Psoas muscle (tissue), 8 donors: ENCODE measurements around the gene PTX4. TPM values are rescaled to one million over a fixed set of nuclear protein-coding genes. Genes with fewer than 3 reads are reported as not detected.

Source experiments
- ATAC-seq, 4 donors: fragments of 200-7000 bp; cut with Tn5 transposase; one replicate each; pipeline ENCODE4 v1.9.1; 2020; ENCODE audit warnings: moderate library complexity in 3 of 4, mild to moderate bottlenecking in 2 of 4
- DNase-seq, 2 donors: peaks; one replicate each; pipeline ENCODE4 v3.0.0-alpha.2; 2020
- H3K27ac ChIP-seq: fragments of 200-600 bp; one replicate; pipeline ENCODE4 v1.8.0; 2022
- H3K27me3 ChIP-seq, 3 donors: fragments of 200-600 bp in 1 of 3; one replicate each; pipeline versions ENCODE4 v1.6.1 to v1.8.0; 2013 to 2022; ENCODE audit warnings: low read length in 2 of 3, mild to moderate bottlenecking in 2 of 3, moderate library complexity in 1 of 3; ENCODE audit not compliant: insufficient read depth in 3 of 3
- H3K36me3 ChIP-seq, 2 donors: fragments of 200-600 bp in 1 of 2; one replicate each; pipeline versions ENCODE4 v1.6.1 to v1.8.0; 2013 to 2022; ENCODE audit warnings: low read depth in 1 of 2, mild to moderate bottlenecking in 1 of 2, moderate library complexity in 1 of 2; ENCODE audit not compliant: insufficient read depth in 1 of 2
- H3K4me1 ChIP-seq: fragments of 200-600 bp; one replicate; pipeline ENCODE4 v1.8.0; 2022
- H3K4me3 ChIP-seq: fragments of 200-600 bp; one replicate; pipeline ENCODE4 v1.8.0; 2022; ENCODE audit warnings: mild to moderate bottlenecking
- H3K9me3 ChIP-seq: fragments of 200-600 bp; one replicate; pipeline ENCODE4 v1.8.0; 2022
- WGBS, 3 donors: extraction: QIAGEN DNeasy Blood & Tissue Kit; methylation state at CpG; one replicate each; pipeline versions ENCODE4 v1.1.6 to v1.1.7; 2013; 5-methylcytosine and 5-hydroxymethylcytosine counted together
- intact Hi-C, 2 donors: fragments of 100-400 bp; cut with DNase I; formaldehyde crosslinking; loops; one replicate each; pipeline versions ENCODE4 v1.11.0 to v1.14.2; 2022
- polyA plus RNA-seq, 3 donors: library from polyadenylated mRNA; stranded (reverse); fragments of 200-250 nt; gene quantifications; one replicate each; pipeline ENCODE4 v1.2.3, GENCODE V29; 2013
- total RNA-seq, 4 donors: library from RNA; stranded (reverse); fragmentation: NEBNext Ultra II Directional in 2 of 4; extraction: Animal tissue kit (Norgen Biotek cat#: 25700) in 2 of 4; gene quantifications; one replicate each; pipeline versions ENCODE4 v1.2.1 to v1.2.4, GENCODE V29; 2021 to 2023
- TF ChIP-seq, protein P1 (sequence below): fragments of 200-600 bp; IDR thresholded peaks from one replicate; pipeline ENCODE4 v1.8.0; 2022; ENCODE audit warnings: antibody characterized with exemption
- donor health status: healthy with polysubstance abuse.
- donor health status: DM: no; HTN: no; CAD: no; lungs with moderate emphysema.
- donor health status: Bipolar disorder and iron deficiency.
- donor health status: healthy.
- donor health status: DM: yes; HTN: yes; CAD: no.
- donor health status: DM: no; HTN: no; CAD: no.
- donor health status: DM: no; HTN: no; CAD: no.
- donor health status: DM: yes; HTN: yes; CAD: no.

PTX4 gene
- total and polyA plus RNA-seq, 7 donors = 0.04 to 0.26 (median 0.23) TPM; not detected in 4

DNA sequence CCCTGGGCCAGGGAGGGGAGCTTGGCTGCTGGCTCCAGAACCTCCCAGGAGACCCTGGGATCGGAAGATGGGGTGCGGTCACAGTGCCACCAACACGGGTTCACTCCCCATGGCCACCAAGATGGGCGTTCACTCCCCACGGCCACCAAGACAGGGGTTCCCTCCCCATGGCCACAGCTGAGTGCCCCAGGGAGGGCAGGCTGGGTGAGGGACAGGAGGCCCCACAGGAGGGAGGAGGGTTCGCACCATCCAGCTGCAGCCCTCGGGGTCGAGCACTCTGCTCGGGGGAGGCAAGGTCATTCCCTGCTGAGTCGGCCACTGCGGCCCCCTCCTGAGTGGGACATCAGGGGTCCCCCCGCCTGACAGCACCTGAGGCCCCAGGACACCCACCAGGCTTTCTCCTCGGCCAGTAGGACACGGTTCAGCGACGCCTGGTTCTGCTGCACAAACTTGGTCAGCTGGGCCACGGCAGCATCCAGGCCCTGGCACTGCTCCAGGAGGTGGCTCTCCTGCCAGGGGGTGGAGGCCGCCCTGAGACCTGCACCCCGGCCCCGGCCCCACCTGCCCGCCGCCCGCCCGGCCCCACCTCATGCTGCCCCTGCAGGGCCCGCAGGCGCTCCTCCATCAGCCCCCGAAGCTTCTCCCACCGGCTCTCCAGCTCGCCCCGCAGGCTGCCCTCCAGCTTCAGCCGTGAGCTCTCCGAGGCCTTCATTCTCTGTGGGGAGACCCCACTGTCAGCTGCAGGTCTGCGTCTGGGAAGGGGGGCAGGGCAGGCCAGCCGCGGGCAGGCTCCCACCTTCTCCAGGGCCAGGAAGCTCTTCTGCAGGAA lies 50.3 kb downstream of the PTX4 start:
- Histone ChIP-seq H3K36me3 (peaks cover 0 to 7% of the 10 kb centered on the region in 2 donors), H3K4me1 (no peaks in the 10 kb centered on the region), H3K9me3 (no peaks in the 10 kb centered on the region), H3K27ac (no peak overlapping the region), H3K27me3 (no peaks in the 10 kb centered on the region), H3K4me3 (no peak overlapping the region)
- no peak for DNase-seq
- intact Hi-C loops = no loop called here
- 72 to 80% (median 78%) methylated on average over 23 to 35 of the region's 35 CpGs for WGBS, 3 donors
- TF ChIP-seq, protein P1, sequence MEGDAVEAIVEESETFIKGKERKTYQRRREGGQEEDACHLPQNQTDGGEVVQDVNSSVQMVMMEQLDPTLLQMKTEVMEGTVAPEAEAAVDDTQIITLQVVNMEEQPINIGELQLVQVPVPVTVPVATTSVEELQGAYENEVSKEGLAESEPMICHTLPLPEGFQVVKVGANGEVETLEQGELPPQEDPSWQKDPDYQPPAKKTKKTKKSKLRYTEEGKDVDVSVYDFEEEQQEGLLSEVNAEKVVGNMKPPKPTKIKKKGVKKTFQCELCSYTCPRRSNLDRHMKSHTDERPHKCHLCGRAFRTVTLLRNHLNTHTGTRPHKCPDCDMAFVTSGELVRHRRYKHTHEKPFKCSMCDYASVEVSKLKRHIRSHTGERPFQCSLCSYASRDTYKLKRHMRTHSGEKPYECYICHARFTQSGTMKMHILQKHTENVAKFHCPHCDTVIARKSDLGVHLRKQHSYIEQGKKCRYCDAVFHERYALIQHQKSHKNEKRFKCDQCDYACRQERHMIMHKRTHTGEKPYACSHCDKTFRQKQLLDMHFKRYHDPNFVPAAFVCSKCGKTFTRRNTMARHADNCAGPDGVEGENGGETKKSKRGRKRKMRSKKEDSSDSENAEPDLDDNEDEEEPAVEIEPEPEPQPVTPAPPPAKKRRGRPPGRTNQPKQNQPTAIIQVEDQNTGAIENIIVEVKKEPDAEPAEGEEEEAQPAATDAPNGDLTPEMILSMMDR = no peak
- no peak for ATAC-seq

DNA sequence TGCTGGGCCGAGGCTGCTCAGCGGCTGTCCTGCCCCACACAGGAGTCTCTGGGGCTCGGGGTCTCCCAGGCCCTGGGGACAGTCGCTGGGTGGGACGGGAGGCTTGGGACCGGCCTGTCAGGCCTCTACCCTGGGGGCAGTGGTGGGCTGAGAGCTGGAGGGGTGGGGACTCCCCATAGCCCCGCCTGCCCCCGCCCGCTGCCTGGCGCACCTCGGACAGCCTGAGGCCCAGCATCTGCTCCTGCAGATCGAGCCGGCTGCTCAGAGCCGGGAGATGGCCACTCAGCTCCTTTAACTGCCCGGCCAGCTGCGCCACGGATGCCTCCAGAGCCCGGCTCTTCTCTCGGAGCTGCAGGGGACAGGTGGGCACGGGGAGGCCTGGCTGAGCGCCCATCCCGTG lies 51.1 kb downstream of the PTX4 start:
- H3K4me1 ChIP-seq = no peaks in the 10 kb centered on the region
- intact Hi-C loops = no loop called here
- WGBS, 3 donors = 66 to 74% (median 72%) methylated on average over 16 to 22 of the region's 22 CpGs
- H3K4me3 ChIP-seq = no peak overlapping the region
- TF ChIP-seq, protein P1 = no peak
- ATAC-seq = no peak
- peaks cover 0 to 7% of the 10 kb centered on the region in 2 donors for H3K36me3 ChIP-seq
- no peak for DNase-seq
- no peak overlapping the region for H3K27ac ChIP-seq
- H3K27me3 ChIP-seq = no peaks in the 10 kb centered on the region
- no peaks in the 10 kb centered on the region for H3K9me3 ChIP-seq

DNA sequence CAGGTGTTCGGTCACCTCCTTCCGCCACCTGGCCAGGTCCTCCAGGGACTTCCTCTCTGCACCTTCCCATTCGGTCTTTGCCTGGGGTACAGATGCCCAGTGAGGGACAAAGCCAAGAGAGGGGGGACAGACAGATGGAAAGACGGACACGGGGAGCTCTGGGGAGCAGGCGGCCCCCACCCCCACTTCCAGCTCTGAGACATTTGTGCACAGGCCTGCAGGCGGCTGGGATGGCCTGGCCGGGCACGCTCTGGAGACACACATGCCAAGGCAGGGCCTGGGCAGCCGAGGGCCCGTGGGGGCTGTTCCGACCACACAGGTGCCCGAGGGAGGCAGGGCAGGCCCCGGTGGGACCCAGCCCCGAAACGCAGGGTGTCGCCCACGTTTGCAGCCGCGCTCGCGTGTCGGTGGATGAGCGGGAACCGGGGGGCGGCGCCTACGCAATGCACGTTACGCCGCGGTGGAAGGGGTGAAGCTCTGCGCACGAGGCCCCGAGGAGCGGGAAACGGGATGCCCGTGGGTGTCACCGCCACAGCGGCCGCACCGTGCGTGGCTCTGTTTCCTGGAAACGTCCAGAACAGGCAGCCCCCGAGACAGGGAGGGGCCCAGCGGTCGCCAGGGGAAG lies 51.9 kb downstream of the PTX4 start:
- no peak for ATAC-seq
- 86 to 93% (median 92%) methylated on average over 47 of the region's 47 CpGs for WGBS, 3 donors

DNA sequence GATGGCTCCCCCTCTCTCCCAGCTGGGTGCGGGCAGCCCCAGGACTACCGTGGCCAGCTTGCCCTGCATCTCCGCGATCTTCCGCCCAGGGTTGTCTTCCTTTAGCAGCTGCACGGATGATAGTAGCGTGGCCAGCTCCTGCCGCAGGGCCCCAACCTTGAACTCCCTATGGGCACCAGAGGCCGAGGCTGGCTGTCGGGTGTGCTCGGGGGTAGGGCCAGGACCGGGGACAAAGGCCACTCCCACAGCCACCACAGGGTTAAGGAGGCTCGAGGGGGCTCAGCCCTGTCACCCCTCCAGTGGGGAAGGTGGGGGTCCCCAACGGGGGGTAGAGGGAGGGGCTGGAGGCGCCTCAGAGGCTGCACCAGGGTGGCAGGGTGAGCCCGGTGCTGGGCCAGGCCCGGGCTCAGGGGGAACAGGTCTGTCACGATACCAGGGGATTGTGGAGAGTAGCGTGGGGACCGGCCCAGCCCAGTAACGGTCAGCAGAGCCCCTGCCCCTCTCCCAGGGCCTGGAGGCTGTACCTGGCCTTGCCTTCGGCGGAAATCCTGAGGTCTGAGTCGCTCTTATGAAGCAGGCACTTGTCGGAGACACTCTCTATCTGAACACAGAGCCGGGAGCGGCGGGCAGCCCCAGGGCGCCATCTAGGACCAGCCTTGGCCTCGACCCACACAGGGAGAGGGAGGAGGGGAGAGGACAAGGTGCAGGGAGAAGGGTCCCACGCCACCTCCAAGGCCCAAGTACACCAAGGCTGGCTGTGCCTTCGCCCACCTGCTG lies 52.6 kb downstream of the PTX4 start:
- peaks cover 0 to 7% of the 10 kb centered on the region in 2 donors for H3K36me3 ChIP-seq
- no peaks in the 10 kb centered on the region for H3K9me3 ChIP-seq
- DNase-seq (no peak), ATAC-seq (no peak)
- 81 to 89% (median 83%) methylated on average over 27 to 32 of the region's 32 CpGs for WGBS, 3 donors
- no peaks in the 10 kb centered on the region for H3K27me3 ChIP-seq
- TF ChIP-seq, protein P1 = no peak
- H3K4me3 ChIP-seq = no peak overlapping the region
- H3K4me1 ChIP-seq = no peaks in the 10 kb centered on the region
- intact Hi-C loops = loop anchor here in 1 of 2 donors (2.0 kb wide), 1 partner anchor 131 kb away; no protein-coding TSS in a partner anchor
- H3K27ac ChIP-seq = no peak overlapping the region

More for the DNA sequence above, 51.9 kb downstream of the PTX4 start:
- no peak for DNase-seq
- Histone ChIP-seq H3K9me3 (no peaks in the 10 kb centered on the region), H3K4me1 (no peaks in the 10 kb centered on the region), H3K4me3 (no peak overlapping the region), H3K27me3 (no peaks in the 10 kb centered on the region), H3K36me3 (peaks cover 0 to 7% of the 10 kb centered on the region in 2 donors), H3K27ac (no peak overlapping the region)
- TF ChIP-seq, protein P1 = no peak
- intact Hi-C loops = no loop called here

Other genes starting within 250 kb of the PTX4 start
- 1 to 10 TPM; 1.3 to 8.9 (median 6.0) TPM for gene TPSAB1, start 248.2 kb downstream of the PTX4 start, total RNA-seq
- gene TPSAB1, start 248.2 kb downstream of the PTX4 start, polyA plus RNA-seq = 1 to 10 TPM; 1.6 to 5.0 (median 2.6) TPM
- under 1 TPM in 1 of 4 donors, not detected in 3; 0.90 TPM for gene TPSD1, start 232.9 kb downstream of the PTX4 start, total RNA-seq
- gene TPSD1, start 232.9 kb downstream of the PTX4 start, polyA plus RNA-seq = under 1 TPM; 0.09 to 0.27 (median 0.10) TPM
- gene UBE2I, start 179.3 kb downstream of the PTX4 start, total RNA-seq = 10 to 100 TPM; 46.2 to 71.7 (median 56.0) TPM
- gene UBE2I, start 179.3 kb downstream of the PTX4 start, polyA plus RNA-seq = 100 to 1,000 TPM in 1 of 3 donors, 10 to 100 TPM in 2; 49.8 to 101 (median 55.6) TPM
- gene BAIAP3, start 155.3 kb downstream of the PTX4 start, total RNA-seq = 1 to 10 TPM in 3 of 4 donors, under 1 TPM in 1; 0.38 to 3.5 (median 1.9) TPM
- 1 to 10 TPM in 1 of 3 donors, under 1 TPM in 2; 0.62 to 1.1 (median 0.79) TPM for gene BAIAP3, start 155.3 kb downstream of the PTX4 start, polyA plus RNA-seq
- 10 to 100 TPM; 40.0 to 55.3 (median 43.2) TPM for gene TSR3, start 137.1 kb downstream of the PTX4 start, total RNA-seq
- gene TSR3, start 137.1 kb downstream of the PTX4 start, polyA plus RNA-seq = 100 to 1,000 TPM in 2 of 3 donors, 10 to 100 TPM in 1; 55.1 to 109 (median 107) TPM
- gene GNPTG, start 137.0 kb downstream of the PTX4 start, total RNA-seq = 10 to 100 TPM; 27.9 to 36.6 (median 32.5) TPM
- gene GNPTG, start 137.0 kb downstream of the PTX4 start, polyA plus RNA-seq = 10 to 100 TPM; 29.5 to 31.2 (median 30.7) TPM
- gene UNKL, start 74.2 kb downstream of the PTX4 start, total RNA-seq = 10 to 100 TPM; 21.9 to 41.0 (median 34.2) TPM
- 10 to 100 TPM; 17.3 to 58.7 (median 19.2) TPM for gene UNKL, start 74.2 kb downstream of the PTX4 start, polyA plus RNA-seq
- gene UQCC4, start 68.2 kb downstream of the PTX4 start, total RNA-seq = 10 to 100 TPM; 11.7 to 22.8 (median 19.4) TPM
- 10 to 100 TPM; 27.1 to 66.5 (median 63.7) TPM for gene UQCC4, start 68.2 kb downstream of the PTX4 start, polyA plus RNA-seq
- not detected for gene PERCC1, start 57.9 kb downstream of the PTX4 start, total RNA-seq
- under 1 TPM in 1 of 3 donors, not detected in 2; 0.08 TPM for gene PERCC1, start 57.9 kb downstream of the PTX4 start, polyA plus RNA-seq
- gene CCDC154, start 44.4 kb downstream of the PTX4 start, total RNA-seq = 1 to 10 TPM in 1 of 4 donors, under 1 TPM in 3; 0.27 to 1.5 (median 0.55) TPM
- under 1 TPM in 2 of 3 donors, not detected in 1; 0.21 to 0.38 TPM for gene CCDC154, start 44.4 kb downstream of the PTX4 start, polyA plus RNA-seq
- gene CLCN7, start 13.9 kb downstream of the PTX4 start, total RNA-seq = 10 to 100 TPM; 41.2 to 65.4 (median 46.2) TPM
- gene CLCN7, start 13.9 kb downstream of the PTX4 start, polyA plus RNA-seq = 10 to 100 TPM; 27.0 to 33.6 (median 29.7) TPM
- gene TELO2, start 4.4 kb upstream of the PTX4 start, total RNA-seq = 10 to 100 TPM; 15.8 to 23.8 (median 19.6) TPM
- 10 to 100 TPM; 11.6 to 18.3 (median 14.0) TPM for gene TELO2, start 4.4 kb upstream of the PTX4 start, polyA plus RNA-seq
- gene TMEM204, start 44.7 kb upstream of the PTX4 start, total RNA-seq = 10 to 100 TPM in 2 of 4 donors, 1 to 10 TPM in 2; 7.5 to 21.7 (median 10.2) TPM
- gene TMEM204, start 44.7 kb upstream of the PTX4 start, polyA plus RNA-seq = 10 to 100 TPM; 11.8 to 22.3 (median 12.0) TPM
- gene IFT140, start 123.1 kb upstream of the PTX4 start, total RNA-seq = 1 to 10 TPM; 3.0 to 5.0 (median 4.2) TPM
- gene IFT140, start 123.1 kb upstream of the PTX4 start, polyA plus RNA-seq = 1 to 10 TPM; 2.6 to 3.9 (median 3.0) TPM
- gene CRAMP1, start 123.4 kb upstream of the PTX4 start, total RNA-seq = 10 to 100 TPM in 2 of 4 donors, 1 to 10 TPM in 2; 7.6 to 13.1 (median 10.5) TPM
- gene CRAMP1, start 123.4 kb upstream of the PTX4 start, polyA plus RNA-seq = 1 to 10 TPM; 3.3 to 8.6 (median 3.8) TPM
- 10 to 100 TPM; 21.4 to 30.6 (median 25.1) TPM for gene JPT2, start 189.3 kb upstream of the PTX4 start, total RNA-seq
- gene JPT2, start 189.3 kb upstream of the PTX4 start, polyA plus RNA-seq = 10 to 100 TPM; 14.4 to 27.7 (median 14.6) TPM
- 10 to 100 TPM; 22.6 to 31.6 (median 24.9) TPM for gene MAPK8IP3, start 217.3 kb upstream of the PTX4 start, total RNA-seq
- gene MAPK8IP3, start 217.3 kb upstream of the PTX4 start, polyA plus RNA-seq = 10 to 100 TPM; 11.7 to 17.0 (median 13.4) TPM